Panc1 (cell line): ENCODE results near the gene EPHA10. TPM values are rescaled to one million over a fixed set of nuclear protein-coding genes. Genes with fewer than 3 reads are reported as not detected.
A peak's percentile ranks its signal among the peaks of the same experiment; 100 is the strongest.
"Not testable (repeated sequence)": the region's sequence is repeated elsewhere in the genome, so short reads cannot be mapped to it uniquely, and the experiment has no call there.

Experiments
- ATAC-seq: fragments of 200-7000 bp; cut with Tn5 transposase; 2 replicates; pipeline ENCODE4 v1.9.1; 2020; ENCODE audit warnings: mild to moderate bottlenecking, moderate library complexity
- BruUV-seq: library from RNA; stranded (reverse); fragments of 400-500 nt; replicated peaks from 2 replicates; lab custom pipeline; 2021; lab: Mats Ljungman, UMichigan
- CTCF ChIA-PET: fragments of 300-600 bp; sonication (Branson Sonifier 250); formaldehyde crosslinking; loops from one replicate; lab custom pipeline; 2022; ENCODE audit warnings: antibody characterized with exemption; lab: Charles Lee
- POLR2A ChIA-PET: fragments of 300-600 bp; sonication (Branson Sonifier 250); formaldehyde crosslinking; loops from one replicate; lab custom pipeline; 2022; ENCODE audit warnings: antibody characterized with exemption; lab: Charles Lee
- DNase-seq: peaks from one replicate; pipeline ENCODE4 v3.0.0-alpha.2; 2010; ENCODE audit warnings: low read depth, low spot score
- H3K27ac ChIP-seq: 2 replicates; pipeline ENCODE4 v1.5.1; 2011; ENCODE audit warnings: mild to moderate bottlenecking, low read length, inconsistent platforms
- H3K27me3 ChIP-seq: fragments of 200-500 bp; sonication (Bioruptor generic); 2 replicates; pipeline ENCODE4 v1.6.0; 2014; ENCODE audit warnings: low read length, inconsistent platforms; ENCODE audit not compliant: control insufficient read depth, insufficient read depth
- H3K36me3 ChIP-seq: fragments of 200-500 bp; sonication (Bioruptor generic); 2 replicates; pipeline ENCODE4 v1.5.1; 2014; ENCODE audit warnings: inconsistent platforms, mild to moderate bottlenecking, low read length, moderate library complexity; ENCODE audit not compliant: control insufficient read depth, insufficient read depth
- H3K4me1 ChIP-seq: 2 replicates; pipeline ENCODE4 v1.5.1; 2011; ENCODE audit warnings: inconsistent platforms, mild to moderate bottlenecking, low read length, moderate library complexity; ENCODE audit not compliant: control insufficient read depth, insufficient read depth
- H3K4me3 ChIP-seq, 2 experiments: 2 replicates each; pipeline ENCODE4 v1.5.1; 2011 to 2012; ENCODE audit warnings: low read depth in 2 of 2, low read length in 2 of 2, mild to moderate bottlenecking in 2 of 2, inconsistent platforms in 1 of 2, moderate library complexity in 1 of 2
- H3K9me3 ChIP-seq: fragments of 200-500 bp; sonication (Bioruptor generic); 2 replicates; pipeline ENCODE4 v1.5.1; 2014; ENCODE audit warnings: low read depth, mild to moderate bottlenecking, inconsistent platforms, low read length, moderate library complexity; ENCODE audit not compliant: control insufficient read depth, insufficient read depth
- POLR2AphosphoS5 ChIP-seq: IDR thresholded peaks from 2 replicates; pipeline ENCODE4 v1.6.1; 2012; ENCODE audit warnings: mild to moderate bottlenecking, low read depth, low read length, moderate library complexity
- SIN3A ChIP-seq: IDR thresholded peaks from 2 replicates; pipeline ENCODE4 v1.6.1; 2012; ENCODE audit warnings: low read depth, mild to moderate bottlenecking, low read length, moderate library complexity, borderline replicate concordance; ENCODE audit not compliant: insufficient read depth
- TCF7L2 ChIP-seq: IDR thresholded peaks from 2 replicates; pipeline ENCODE4 v1.6.1; 2011; ENCODE audit warnings: mild to moderate bottlenecking, low read depth, low read length, inconsistent platforms
- in situ Hi-C: cut with HindIII; loops from 2 replicates; pipeline ENCODE4 v1.10.0; 2016; ENCODE audit warnings: low sequenced_read_pairs, low pct_unique_long_range_greater_than_20kb
- intact Hi-C: fragments of 100-400 bp; cut with micrococcal nuclease; formaldehyde crosslinking; loops from one replicate; pipeline ENCODE4 v1.10.0; 2022; ENCODE audit not compliant: unreplicated experiment
- total RNA-seq: library from RNA; stranded (reverse); gene quantifications from one replicate; pipeline ENCODE4 v1.2.1, GENCODE V29; 2021; ENCODE audit not compliant: unreplicated experiment
- TF ChIP-seq, protein P1 (sequence below), 2 experiments: IDR thresholded peaks; 2 replicates each; pipeline ENCODE4 v1.6.1; 2011 to 2012; ENCODE audit warnings: low read depth in 2 of 2, control low read depth in 1 of 2, low read length in 1 of 2, mild to moderate bottlenecking in 1 of 2, moderate library complexity in 1 of 2; ENCODE audit not compliant: insufficient read depth in 1 of 2
- TF ChIP-seq, protein P2 (sequence below): fragments of 450-650 bp; IDR thresholded peaks from 2 replicates; pipeline ENCODE4 v1.5.1; 2017; ENCODE audit warnings: mild to moderate bottlenecking

EPHA10 gene
- total RNA-seq, 1 experiment from 2014 or later = 2.8 TPM

DNA sequence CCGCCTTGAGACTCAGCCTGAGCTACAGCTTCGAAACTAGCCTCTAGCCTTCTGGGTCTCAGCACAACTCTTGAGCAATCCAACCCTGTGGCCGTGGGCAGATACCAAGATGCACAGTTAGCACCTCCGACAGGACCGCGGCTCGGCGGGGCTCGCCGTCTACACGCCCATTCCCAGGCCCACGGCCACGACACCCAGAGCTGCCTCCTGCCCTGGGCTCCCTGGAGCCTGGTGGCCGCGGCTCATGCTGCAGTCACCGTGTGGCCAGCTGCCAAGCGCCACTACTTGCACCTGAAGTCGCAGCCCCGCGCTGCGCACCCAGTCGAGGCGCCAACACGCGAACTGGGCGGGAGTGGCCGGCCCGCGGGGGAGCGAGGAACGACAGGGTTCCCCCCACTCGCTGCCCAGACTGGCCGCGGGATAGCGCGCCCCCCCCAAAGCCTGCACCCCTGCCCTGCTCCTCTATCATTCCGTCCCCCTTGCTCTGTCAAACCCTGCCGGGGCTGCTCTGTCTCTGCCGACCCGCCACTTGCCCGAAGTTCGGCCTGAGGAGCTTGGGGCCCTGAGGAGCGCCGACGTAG lies 73.3 kb downstream of the EPHA10 start:
- Histone ChIP-seq H3K27ac (peak overlapping the region; percentile 83), H3K27me3 (no peaks in the 10 kb centered on the region), H3K36me3 (peaks cover 25% of the 10 kb centered on the region), H3K4me3 (peak overlapping the region; percentile 90 to 100), H3K9me3 (no peaks in the 10 kb centered on the region), H3K4me1 (peaks cover 19% of the 10 kb centered on the region)
- ATAC-seq (peak; percentile 44), DNase-seq (no peak)
- intact Hi-C loops = no loop called here
- POLR2A ChIA-PET = interaction anchor here (0.7 to 1.0 kb wide), 3 partner anchors 11 to 559 kb away, joined by 3 to 6 read pairs (median 3); partner anchors contain the start of gene C1orf122
- no TSS peak for BruUV-seq
- in situ Hi-C loops = loop anchor here (5.0 kb wide), 1 partner anchor 94 kb away; the partner anchor contains the start of gene GNL2
- CTCF ChIA-PET = interaction anchor here (0.7 kb wide), 1 partner anchor 15 kb away, joined by 10 read pairs; no protein-coding TSS in a partner anchor
- TF ChIP-seq TCF7L2 (no peak), SIN3A (no peak), POLR2AphosphoS5 (no peak)
- TF ChIP-seq, protein P1, sequence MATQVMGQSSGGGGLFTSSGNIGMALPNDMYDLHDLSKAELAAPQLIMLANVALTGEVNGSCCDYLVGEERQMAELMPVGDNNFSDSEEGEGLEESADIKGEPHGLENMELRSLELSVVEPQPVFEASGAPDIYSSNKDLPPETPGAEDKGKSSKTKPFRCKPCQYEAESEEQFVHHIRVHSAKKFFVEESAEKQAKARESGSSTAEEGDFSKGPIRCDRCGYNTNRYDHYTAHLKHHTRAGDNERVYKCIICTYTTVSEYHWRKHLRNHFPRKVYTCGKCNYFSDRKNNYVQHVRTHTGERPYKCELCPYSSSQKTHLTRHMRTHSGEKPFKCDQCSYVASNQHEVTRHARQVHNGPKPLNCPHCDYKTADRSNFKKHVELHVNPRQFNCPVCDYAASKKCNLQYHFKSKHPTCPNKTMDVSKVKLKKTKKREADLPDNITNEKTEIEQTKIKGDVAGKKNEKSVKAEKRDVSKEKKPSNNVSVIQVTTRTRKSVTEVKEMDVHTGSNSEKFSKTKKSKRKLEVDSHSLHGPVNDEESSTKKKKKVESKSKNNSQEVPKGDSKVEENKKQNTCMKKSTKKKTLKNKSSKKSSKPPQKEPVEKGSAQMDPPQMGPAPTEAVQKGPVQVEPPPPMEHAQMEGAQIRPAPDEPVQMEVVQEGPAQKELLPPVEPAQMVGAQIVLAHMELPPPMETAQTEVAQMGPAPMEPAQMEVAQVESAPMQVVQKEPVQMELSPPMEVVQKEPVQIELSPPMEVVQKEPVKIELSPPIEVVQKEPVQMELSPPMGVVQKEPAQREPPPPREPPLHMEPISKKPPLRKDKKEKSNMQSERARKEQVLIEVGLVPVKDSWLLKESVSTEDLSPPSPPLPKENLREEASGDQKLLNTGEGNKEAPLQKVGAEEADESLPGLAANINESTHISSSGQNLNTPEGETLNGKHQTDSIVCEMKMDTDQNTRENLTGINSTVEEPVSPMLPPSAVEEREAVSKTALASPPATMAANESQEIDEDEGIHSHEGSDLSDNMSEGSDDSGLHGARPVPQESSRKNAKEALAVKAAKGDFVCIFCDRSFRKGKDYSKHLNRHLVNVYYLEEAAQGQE (IDR thresholded peaks at IDR 0.05; ENCODE audit: insufficient read depth in 1 of 2, low read depth in 2 of 2, low read length in 1 of 2) = 0 out of 4 replicates have a peak, but pooled peaks of 1 of the 2 experiments have one; percentile 31
- TF ChIP-seq, protein P2, sequence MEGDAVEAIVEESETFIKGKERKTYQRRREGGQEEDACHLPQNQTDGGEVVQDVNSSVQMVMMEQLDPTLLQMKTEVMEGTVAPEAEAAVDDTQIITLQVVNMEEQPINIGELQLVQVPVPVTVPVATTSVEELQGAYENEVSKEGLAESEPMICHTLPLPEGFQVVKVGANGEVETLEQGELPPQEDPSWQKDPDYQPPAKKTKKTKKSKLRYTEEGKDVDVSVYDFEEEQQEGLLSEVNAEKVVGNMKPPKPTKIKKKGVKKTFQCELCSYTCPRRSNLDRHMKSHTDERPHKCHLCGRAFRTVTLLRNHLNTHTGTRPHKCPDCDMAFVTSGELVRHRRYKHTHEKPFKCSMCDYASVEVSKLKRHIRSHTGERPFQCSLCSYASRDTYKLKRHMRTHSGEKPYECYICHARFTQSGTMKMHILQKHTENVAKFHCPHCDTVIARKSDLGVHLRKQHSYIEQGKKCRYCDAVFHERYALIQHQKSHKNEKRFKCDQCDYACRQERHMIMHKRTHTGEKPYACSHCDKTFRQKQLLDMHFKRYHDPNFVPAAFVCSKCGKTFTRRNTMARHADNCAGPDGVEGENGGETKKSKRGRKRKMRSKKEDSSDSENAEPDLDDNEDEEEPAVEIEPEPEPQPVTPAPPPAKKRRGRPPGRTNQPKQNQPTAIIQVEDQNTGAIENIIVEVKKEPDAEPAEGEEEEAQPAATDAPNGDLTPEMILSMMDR = no peak

DNA sequence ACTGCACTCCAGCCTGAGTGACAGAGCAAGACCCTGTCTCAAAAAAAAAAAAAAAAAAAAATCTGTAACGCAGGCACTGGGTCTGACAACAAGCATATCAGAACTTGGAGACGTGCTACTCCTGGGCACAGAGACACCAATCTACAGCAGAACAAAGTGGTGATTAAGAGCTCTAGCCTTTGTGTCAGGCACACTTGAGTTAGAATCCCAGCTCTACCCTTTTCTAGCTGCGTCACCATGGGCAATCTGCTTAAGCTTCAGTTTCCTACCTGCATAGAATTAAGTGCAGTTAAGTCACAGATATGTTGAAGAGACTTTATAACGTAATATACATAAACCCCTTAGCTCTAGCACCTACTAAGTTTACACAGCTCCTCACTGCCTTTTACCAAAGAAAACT lies 76.0 kb downstream of the EPHA10 start:
- H3K9me3 ChIP-seq = no peaks in the 10 kb centered on the region
- H3K27me3 ChIP-seq = no peaks in the 10 kb centered on the region
- POLR2A ChIA-PET = interaction anchor here (0.6 kb wide), 1 partner anchor 246 kb away, joined by 3 read pairs; no protein-coding TSS in a partner anchor
- in situ Hi-C loops (no loop called here), intact Hi-C loops (no loop called here)
- TF ChIP-seq, protein P2 = no peak
- TF ChIP-seq, protein P1 (IDR thresholded peaks at IDR 0.05; ENCODE audit: insufficient read depth in 1 of 2, low read depth in 2 of 2, low read length in 1 of 2) = no peak
- H3K27ac ChIP-seq = peak overlapping the region; percentile 84
- no TSS peak for BruUV-seq
- H3K36me3 ChIP-seq = peaks cover 14% of the 10 kb centered on the region
- H3K4me3 ChIP-seq = peak overlapping the region; percentile 90 to 100
- ATAC-seq (no peak), DNase-seq (no peak)
- peaks cover 19% of the 10 kb centered on the region for H3K4me1 ChIP-seq
- CTCF ChIA-PET = no interaction called here

DNA sequence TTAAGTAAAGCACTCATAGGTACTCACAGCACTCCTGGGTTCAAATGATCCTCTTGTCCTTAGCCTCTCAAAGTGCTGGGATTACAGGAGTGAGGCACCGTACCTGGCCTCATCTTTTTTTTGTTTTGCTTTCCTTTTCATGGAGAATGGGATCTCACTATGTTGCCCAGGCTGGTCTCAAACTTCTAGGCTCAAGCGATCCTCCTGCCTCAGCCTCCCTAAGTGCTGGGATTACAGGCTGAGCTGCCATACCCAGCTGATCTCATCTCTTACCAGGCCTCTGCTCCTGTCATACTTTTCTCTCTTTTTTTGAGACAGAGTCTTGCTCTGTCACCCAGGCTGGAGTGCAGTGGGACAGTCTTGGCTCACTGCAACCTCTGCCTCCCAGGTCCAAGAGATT lies 77.2 kb downstream of the EPHA10 start:
- H3K27ac ChIP-seq, POLR2A ChIA-PET, H3K27me3 ChIP-seq, ATAC-seq, in situ Hi-C loops, H3K4me3 ChIP-seq, DNase-seq, CTCF ChIA-PET, H3K9me3 ChIP-seq, BruUV-seq, intact Hi-C loops: not testable (repeated sequence)
- Histone ChIP-seq H3K4me1 (peaks cover 14% of the 10 kb centered on the region), H3K36me3 (peaks cover 17% of the 10 kb centered on the region)
